ENCODE data around the gene ACD. TPM values are rescaled to one million over a fixed set of nuclear protein-coding genes. Genes with fewer than 3 reads are reported as not detected.
A peak's percentile ranks its signal among the peaks of the same experiment; 100 is the strongest.

The ACD gene
- total and polyA plus RNA-seq, 2 donors (not counting 1 experiment from before 2014, with no cell fraction given), result 47.6 to 71.4 TPM

DNA sequence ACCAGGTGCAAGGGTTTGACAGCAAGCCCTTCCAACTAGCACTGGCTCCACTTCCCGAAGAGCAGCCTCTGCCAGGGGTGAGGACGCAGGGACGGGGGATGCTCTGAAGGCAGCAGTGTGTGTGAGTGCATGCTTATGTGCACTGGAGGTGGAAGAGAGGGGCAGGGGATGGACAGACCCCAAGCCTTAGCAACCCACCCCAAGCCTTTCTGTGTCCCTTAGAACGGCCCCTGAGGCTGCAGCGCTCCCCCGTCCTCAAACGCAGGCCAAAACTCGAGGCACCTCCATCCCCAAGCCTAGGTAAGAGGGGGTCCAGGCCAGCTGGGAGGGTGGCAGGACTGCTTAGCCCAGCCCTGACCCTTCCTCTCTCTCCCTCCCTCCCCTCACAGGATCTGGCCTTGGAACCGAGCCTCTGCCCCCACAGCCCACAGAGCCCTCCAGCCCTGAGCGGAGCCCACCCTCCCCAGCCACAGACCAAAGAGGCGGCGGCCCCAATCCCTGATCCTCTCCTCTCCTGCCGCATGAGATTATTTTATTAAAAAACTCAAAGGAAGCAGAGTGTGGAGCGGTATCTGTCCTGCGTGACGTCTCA is 2.9 kb downstream of the ACD start:
- CTCF ChIA-PET, result interaction anchor here (2.0 to 2.3 kb wide), 2 partner anchors 12 to 110 kb away, joined by 10 read pairs; partner anchors contain the start of gene CARMIL2
- Mint-ChIP-seq H3K4me3 (peak overlapping the region; percentile 32), H3K27ac (no peak overlapping the region)

DNA sequence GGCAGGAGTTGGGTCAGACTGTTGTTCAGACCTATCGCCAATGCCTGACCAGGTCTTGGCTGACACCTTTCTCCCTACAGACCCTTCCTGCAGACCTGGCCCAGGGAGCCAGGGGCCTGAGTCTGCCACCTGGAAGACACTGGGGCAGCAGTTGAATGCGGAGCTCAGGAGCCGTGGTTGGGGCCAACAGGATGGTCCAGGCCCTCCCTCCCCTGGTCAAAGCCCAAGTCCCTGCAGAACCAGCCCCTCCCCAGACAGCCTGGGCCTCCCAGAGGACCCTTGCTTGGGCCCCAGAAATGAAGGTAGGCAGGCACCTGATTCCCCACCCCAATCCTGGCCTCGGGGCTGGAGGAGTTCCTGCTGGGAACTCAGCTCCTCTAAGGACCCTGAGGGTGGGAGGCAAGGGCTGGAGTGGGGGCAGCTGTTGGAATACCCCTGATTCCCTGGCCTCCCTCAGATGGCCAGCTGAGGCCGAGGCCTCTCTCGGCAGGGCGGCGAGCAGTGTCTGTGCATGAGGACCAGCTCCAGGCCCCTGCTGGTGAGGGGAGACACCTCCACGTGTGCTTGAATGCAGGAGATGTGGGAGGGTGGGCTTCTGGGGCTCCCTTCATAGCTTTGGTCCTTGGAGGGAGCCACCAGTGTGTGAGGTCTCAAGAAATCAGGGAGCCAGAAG is 3.6 kb downstream of the ACD start:
- Mint-ChIP-seq H3K27ac (no peak overlapping the region), H3K9me3 (ENCODE audit: insufficient read depth) (no peaks in the 10 kb centered on the region), H3K27me3 (no peaks in the 10 kb centered on the region), H3K4me3 (no peak overlapping the region), H3K4me1 (peaks cover 30% of the 10 kb centered on the region)
- intact Hi-C loops (cut with micrococcal nuclease), result no loop called here
- ChIA-PET CTCF (no interaction called here), POLR2A (no interaction called here)
- Histone ChIP-seq H3K79me2 (ENCODE audit: control insufficient read depth, insufficient read depth, low read length) (peaks cover 17% of the 10 kb centered on the region), H3K4me1 (ENCODE audit: control insufficient read depth in 2 of 2, insufficient read depth in 2 of 2, low read length in 2 of 2) (peaks cover 12 to 20% of the 10 kb centered on the region in 2 donors), H3K4me2 (replicated peaks; ENCODE audit: low read depth, low read length, poor library complexity, severe bottlenecking) (no peak overlapping the region), H3K27ac (ENCODE audit: low read length in 2 of 2) (no peak overlapping the region), H3K9ac (ENCODE audit: low read length) (no peak overlapping the region), H4K20me1 (ENCODE audit: control insufficient read depth, insufficient read depth, low read length, poor library complexity, severe bottlenecking) (peaks cover 34% of the 10 kb centered on the region), H3K36me3 (replicated peaks in 1 of 2; ENCODE audit: control extremely low read depth in 1 of 2, control insufficient read depth in 1 of 2, extremely low read depth in 1 of 2, insufficient read depth in 2 of 2, low read length in 1 of 2) (peaks cover 0 to 52% of the 10 kb centered on the region in 2 experiments), H3K27me3 (replicated peaks in 1 of 4; ENCODE audit: control extremely low read depth in 1 of 4, control insufficient read depth in 3 of 4, insufficient read depth in 4 of 4, low read length in 3 of 4) (no peaks in the 10 kb centered on the region), H3K4me3 (ENCODE audit: control extremely low read depth in 1 of 5, extremely low read depth in 1 of 5, insufficient read depth in 1 of 5, low read depth in 2 of 5, low read length in 4 of 5) (no peak overlapping the region), H2AFZ (ENCODE audit: insufficient read depth, low read depth, low read length, poor library complexity, severe bottlenecking) (no peak overlapping the region), H3K9me3 (ENCODE audit: control extremely low read depth in 1 of 3, control insufficient read depth in 2 of 3, insufficient read depth in 1 of 3, low read length in 2 of 3) (no peaks in the 10 kb centered on the region)
- no peak for ATAC-seq (ENCODE audit: low read depth)
- 89% methylated on average over 9 of the region's 9 CpGs for WGBS (ENCODE audit: insufficient coverage)
- no peak for TF ChIP-seq EZH2 (IDR thresholded peaks at IDR 0.05; ENCODE audit: borderline replicate concordance, insufficient read depth, low read depth, low read length, poor library complexity, severe bottlenecking)
- TF ChIP-seq, protein P1, sequence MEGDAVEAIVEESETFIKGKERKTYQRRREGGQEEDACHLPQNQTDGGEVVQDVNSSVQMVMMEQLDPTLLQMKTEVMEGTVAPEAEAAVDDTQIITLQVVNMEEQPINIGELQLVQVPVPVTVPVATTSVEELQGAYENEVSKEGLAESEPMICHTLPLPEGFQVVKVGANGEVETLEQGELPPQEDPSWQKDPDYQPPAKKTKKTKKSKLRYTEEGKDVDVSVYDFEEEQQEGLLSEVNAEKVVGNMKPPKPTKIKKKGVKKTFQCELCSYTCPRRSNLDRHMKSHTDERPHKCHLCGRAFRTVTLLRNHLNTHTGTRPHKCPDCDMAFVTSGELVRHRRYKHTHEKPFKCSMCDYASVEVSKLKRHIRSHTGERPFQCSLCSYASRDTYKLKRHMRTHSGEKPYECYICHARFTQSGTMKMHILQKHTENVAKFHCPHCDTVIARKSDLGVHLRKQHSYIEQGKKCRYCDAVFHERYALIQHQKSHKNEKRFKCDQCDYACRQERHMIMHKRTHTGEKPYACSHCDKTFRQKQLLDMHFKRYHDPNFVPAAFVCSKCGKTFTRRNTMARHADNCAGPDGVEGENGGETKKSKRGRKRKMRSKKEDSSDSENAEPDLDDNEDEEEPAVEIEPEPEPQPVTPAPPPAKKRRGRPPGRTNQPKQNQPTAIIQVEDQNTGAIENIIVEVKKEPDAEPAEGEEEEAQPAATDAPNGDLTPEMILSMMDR (IDR thresholded peaks at IDR 0.05), result no peak
- no peak for DNase-seq

More for the DNA sequence above, 2.9 kb downstream of the ACD start:
- no peak for DNase-seq
- Histone ChIP-seq H3K27ac (ENCODE audit: low read length in 2 of 2) (no peak overlapping the region), H3K27me3 (replicated peaks in 1 of 4; ENCODE audit: control extremely low read depth in 1 of 4, control insufficient read depth in 3 of 4, insufficient read depth in 4 of 4, low read length in 3 of 4) (no peaks in the 10 kb centered on the region), H4K20me1 (ENCODE audit: control insufficient read depth, insufficient read depth, low read length, poor library complexity, severe bottlenecking) (peaks cover 28% of the 10 kb centered on the region), H3K4me1 (ENCODE audit: control insufficient read depth in 2 of 2, insufficient read depth in 2 of 2, low read length in 2 of 2) (peaks cover 14 to 23% of the 10 kb centered on the region in 2 donors), H3K4me2 (replicated peaks; ENCODE audit: low read depth, low read length, poor library complexity, severe bottlenecking) (no peak overlapping the region), H3K79me2 (ENCODE audit: control insufficient read depth, insufficient read depth, low read length) (peaks cover 11% of the 10 kb centered on the region), H3K9me3 (ENCODE audit: control extremely low read depth in 1 of 3, control insufficient read depth in 2 of 3, insufficient read depth in 1 of 3, low read length in 2 of 3) (no peaks in the 10 kb centered on the region), H2AFZ (ENCODE audit: insufficient read depth, low read depth, low read length, poor library complexity, severe bottlenecking) (no peak overlapping the region), H3K36me3 (replicated peaks in 1 of 2; ENCODE audit: control extremely low read depth in 1 of 2, control insufficient read depth in 1 of 2, extremely low read depth in 1 of 2, insufficient read depth in 2 of 2, low read length in 1 of 2) (peaks cover 0 to 46% of the 10 kb centered on the region in 2 experiments), H3K9ac (ENCODE audit: low read length) (no peak overlapping the region), H3K4me3 (ENCODE audit: control extremely low read depth in 1 of 5, extremely low read depth in 1 of 5, insufficient read depth in 1 of 5, low read depth in 2 of 5, low read length in 4 of 5) (no peak overlapping the region)
- intact Hi-C loops (cut with micrococcal nuclease), result no loop called here
- Mint-ChIP-seq H3K9me3 (ENCODE audit: insufficient read depth) (no peaks in the 10 kb centered on the region), H3K27me3 (no peaks in the 10 kb centered on the region), H3K4me1 (peaks cover 29% of the 10 kb centered on the region)
- 96% methylated on average over 13 of the region's 16 CpGs for WGBS (ENCODE audit: insufficient coverage)
- ATAC-seq (ENCODE audit: low read depth), result no peak
- POLR2A ChIA-PET, result interaction anchor here (1.6 kb wide), 1 partner anchor 9 kb away, joined by 6 read pairs; no protein-coding TSS in a partner anchor
- no peak for TF ChIP-seq EZH2 (IDR thresholded peaks at IDR 0.05; ENCODE audit: borderline replicate concordance, insufficient read depth, low read depth, low read length, poor library complexity, severe bottlenecking)
- TF ChIP-seq, protein P1 (IDR thresholded peaks at IDR 0.05), result no peak
